Colonic mucosa (tissue), 4 donors: Measurements from ENCODE around the gene TRDMT1. TPM values are rescaled to one million over a fixed set of nuclear protein-coding genes. Genes with fewer than 3 reads are reported as not detected.
A peak's percentile ranks its signal among the peaks of the same experiment; 100 is the strongest.

ENCODE experiments used
- DNase-seq: peaks from one replicate; pipeline ENCODE4 v3.0.0-alpha.2; 2020
- H3K27ac ChIP-seq: fragments of 200-600 bp; one replicate; pipeline ENCODE4 v1.8.0; 2021
- H3K27me3 ChIP-seq: fragments of 200-600 bp; one replicate; pipeline ENCODE4 v1.8.0; 2021
- H3K36me3 ChIP-seq: fragments of 200-600 bp; one replicate; pipeline ENCODE4 v1.8.0; 2021
- H3K4me1 ChIP-seq: fragments of 200-600 bp; one replicate; pipeline ENCODE4 v1.8.0; 2021; ENCODE audit warnings: mild to moderate bottlenecking
- H3K4me3 ChIP-seq: fragments of 200-600 bp; one replicate; pipeline ENCODE4 v1.8.0; 2021
- H3K9ac ChIP-seq, 2 donors: one replicate each; pipeline ENCODE4 v1.7.0; 2013; ENCODE audit warnings: control low read depth in 2 of 2, low read depth in 2 of 2, low read length in 2 of 2
- H3K9me3 ChIP-seq: fragments of 200-600 bp; one replicate; pipeline ENCODE4 v1.8.0; 2021
- CTCF ChIP-seq: fragments of 200-600 bp; IDR thresholded peaks from one replicate; pipeline ENCODE4 v1.8.0; 2022; ENCODE audit warnings: antibody characterized with exemption, mild to moderate bottlenecking
- intact Hi-C: fragments of 100-400 bp; cut with DNase I; formaldehyde crosslinking; loops from one replicate; pipeline ENCODE4 v1.14.1; 2022
- total RNA-seq, 2 donors: library from RNA; stranded (reverse); fragmentation: NEBNext Ultra II Directional in 1 of 2; extraction: Animal tissue kit (Norgen Biotek cat#: 25700) in 1 of 2; gene quantifications; one replicate each; pipeline ENCODE4 v1.2.1, GENCODE V29; 2021
- donor health status: healthy.
- donor health status: DM: no; HTN: no; CAD: no.
- donor health status: DM: no; HTN: no; CAD: no.

Gene TRDMT1
- total RNA-seq, 2 donors from 2014 or later: 3.4 to 3.5 TPM

DNA sequence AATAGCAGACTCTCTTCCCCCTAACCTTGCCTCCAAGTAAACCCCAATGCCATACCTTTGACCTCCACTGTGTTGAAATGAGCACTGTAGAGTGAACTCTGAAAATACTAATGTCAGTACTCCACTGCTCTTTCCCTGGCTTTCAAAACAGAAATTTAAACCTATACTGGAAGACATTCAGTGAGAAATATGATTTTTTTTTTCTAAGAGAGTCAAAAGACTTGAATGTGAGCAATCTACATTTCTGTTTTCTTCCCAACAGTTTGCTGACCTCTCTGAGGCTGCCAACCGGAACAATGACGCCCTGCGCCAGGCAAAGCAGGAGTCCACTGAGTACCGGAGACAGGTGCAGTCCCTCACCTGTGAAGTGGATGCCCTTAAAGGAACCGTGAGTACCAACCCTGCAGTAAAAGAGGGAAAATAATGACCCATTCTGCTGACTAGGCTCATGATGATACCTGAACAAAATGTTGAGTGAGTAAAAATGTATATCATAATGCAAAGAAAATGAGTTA is 33.0 kb upstream of the TRDMT1 start:
- H3K4me1 ChIP-seq: peaks cover 9% of the 10 kb centered on the region
- no peaks in the 10 kb centered on the region for H3K27me3 ChIP-seq
- no peak overlapping the region for H3K4me3 ChIP-seq
- intact Hi-C loops: no loop called here
- no peak overlapping the region for H3K27ac ChIP-seq
- H3K9ac ChIP-seq: no peak overlapping the region
- no peak for DNase-seq
- no peaks in the 10 kb centered on the region for H3K9me3 ChIP-seq
- H3K36me3 ChIP-seq: no peaks in the 10 kb centered on the region
- no peak for TF ChIP-seq CTCF

- no peak overlapping the region for H3K4me3 ChIP-seq
- H3K36me3 ChIP-seq: no peaks in the 10 kb centered on the region
- TF ChIP-seq CTCF: no peak
- peak; percentile 26 for DNase-seq
- peaks cover 8% of the 10 kb centered on the region for H3K27me3 ChIP-seq
- H3K9me3 ChIP-seq: no peaks in the 10 kb centered on the region
- H3K27ac ChIP-seq: no peak overlapping the region
- intact Hi-C loops: no loop called here
- H3K4me1 ChIP-seq: peaks cover 9% of the 10 kb centered on the region
- peak overlapping the region in 1 of 2 donors; percentile 63 for H3K9ac ChIP-seq
Measured at GRCh38 chr10:17233286-17233991, 32.0 kb upstream of the TRDMT1 start.

- no peak overlapping the region for H3K9ac ChIP-seq
- intact Hi-C loops: no loop called here
- peaks cover 10% of the 10 kb centered on the region for H3K27me3 ChIP-seq
- H3K4me1 ChIP-seq: peaks cover 9% of the 10 kb centered on the region
- DNase-seq: no peak
- TF ChIP-seq CTCF: no peak
- H3K27ac ChIP-seq: no peak overlapping the region
- H3K9me3 ChIP-seq: no peaks in the 10 kb centered on the region
- no peak overlapping the region for H3K4me3 ChIP-seq
- no peaks in the 10 kb centered on the region for H3K36me3 ChIP-seq
Measured at GRCh38 chr10:17232276-17232960, 30.9 kb upstream of the TRDMT1 start.

GRCh38 chr10:17231788-17232187 is 30.3 kb upstream of the TRDMT1 start:
- Histone ChIP-seq H3K9ac (no peak overlapping the region), H3K9me3 (no peaks in the 10 kb centered on the region), H3K27me3 (peaks cover 10% of the 10 kb centered on the region), H3K27ac (peak overlapping the region; percentile 94), H3K4me3 (no peak overlapping the region), H3K36me3 (no peaks in the 10 kb centered on the region), H3K4me1 (peaks cover 9% of the 10 kb centered on the region)
- TF ChIP-seq CTCF: no peak
- DNase-seq: no peak
- intact Hi-C loops: no loop called here

DNA sequence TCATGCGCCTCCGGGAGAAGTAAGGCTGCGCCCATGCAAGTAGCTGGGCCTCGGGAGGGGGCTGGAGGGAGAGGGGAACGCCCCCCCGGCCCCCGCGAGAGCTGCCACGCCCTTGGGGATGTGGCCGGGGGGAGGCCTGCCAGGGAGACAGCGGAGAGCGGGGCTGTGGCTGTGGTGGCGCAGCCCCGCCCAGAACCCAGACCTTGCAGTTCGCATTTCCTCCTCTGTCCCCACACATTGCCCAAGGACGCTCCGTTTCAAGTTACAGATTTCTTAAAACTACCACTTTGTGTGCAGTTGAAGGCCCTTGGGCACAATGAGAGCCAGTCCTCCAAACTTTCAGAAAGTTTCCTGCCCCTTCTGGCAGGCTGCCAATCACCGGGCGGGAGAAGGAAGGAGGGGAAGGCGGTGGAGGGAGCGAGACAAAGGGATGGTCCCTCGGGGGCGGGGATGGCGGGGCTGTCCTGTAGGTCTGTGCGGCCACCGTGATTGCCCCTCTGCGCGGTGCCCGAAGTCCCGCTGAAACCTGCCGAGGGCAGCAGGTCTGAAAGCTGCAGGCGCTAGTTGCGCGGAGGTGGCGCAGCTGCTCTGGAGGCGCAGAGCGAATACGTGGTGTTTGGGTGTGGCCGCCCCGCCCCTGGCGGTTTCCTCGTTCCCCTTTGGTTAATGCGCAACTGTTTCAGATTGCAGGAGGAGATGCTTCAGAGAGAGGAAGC is 28.7 kb upstream of the TRDMT1 start:
- peaks cover 10% of the 10 kb centered on the region for H3K27me3 ChIP-seq
- H3K4me3 ChIP-seq: peak overlapping the region; percentile 69
- H3K9ac ChIP-seq: peak overlapping the region; percentile 86 to 97
- H3K4me1 ChIP-seq: peaks cover 9% of the 10 kb centered on the region
- intact Hi-C loops: loop anchor here (10.0 kb wide), 1 partner anchor 75 kb away; no protein-coding TSS in a partner anchor
- H3K36me3 ChIP-seq: no peaks in the 10 kb centered on the region
- DNase-seq: peak; percentile 94
- H3K27ac ChIP-seq: peak overlapping the region; percentile 94
- TF ChIP-seq CTCF: no peak
- no peaks in the 10 kb centered on the region for H3K9me3 ChIP-seq
